Stomach (tissue), 9 donors: ENCODE results near the gene PARD3. TPM values are rescaled to one million over a fixed set of nuclear protein-coding genes. Genes with fewer than 3 reads are reported as not detected.

Experiments used
- DNase-seq, 2 donors: peaks; one replicate each; pipeline versions ENCODE4 v3.0.0 to v3.0.0-alpha.2; 2013 to 2019
- H3K27ac ChIP-seq, 5 donors: fragments of 200-600 bp in 4 of 5; sonication (generic) in 4 of 5; one replicate each; pipeline ENCODE4 v1.5.1; 2013 to 2019; ENCODE audit warnings: mild to moderate bottlenecking in 1 of 5, moderate library complexity in 1 of 5
- H3K27me3 ChIP-seq, 3 donors: fragments of 200-600 bp; sonication (generic); one replicate each; pipeline ENCODE4 v1.5.1; 2017 to 2019; ENCODE audit warnings: mixed run types in 1 of 3
- H3K36me3 ChIP-seq, 4 donors: fragments of 200-600 bp; sonication (generic); 1 replicate in 3 of 4; 2 replicates in 1 of 4; pipeline ENCODE4 v1.5.1; 2016 to 2019
- H3K4me1 ChIP-seq, 4 donors: fragments of 200-600 bp; sonication (generic); one replicate each; pipeline ENCODE4 v1.5.1; 2016 to 2019
- H3K4me3 ChIP-seq, 4 donors: fragments of 200-600 bp; sonication (generic) in 3 of 4; one replicate each; pipeline ENCODE4 v1.5.1; 2016 to 2019; ENCODE audit warnings: mild to moderate bottlenecking in 1 of 4
- H3K9me3 ChIP-seq, 4 donors: fragments of 200-600 bp; sonication (generic); one replicate each; pipeline ENCODE4 v1.5.1; 2016 to 2019
- CTCF ChIP-seq, 7 experiments: fragments of 450-650 bp in 4 of 7; fragments of 200-600 bp in 3 of 7; sonication (generic) in 3 of 7; IDR thresholded peaks; one replicate each; pipeline ENCODE4 v1.5.1; 2016 to 2019; ENCODE audit warnings: antibody characterized with exemption in 7 of 7, control low read depth in 2 of 7, mild to moderate bottlenecking in 1 of 7
- EP300 ChIP-seq: sonication (generic); formaldehyde crosslinking; IDR thresholded peaks from one replicate; pipeline ENCODE4 v1.6.1; 2017; ENCODE audit warnings: antibody characterized with exemption
- POLR2A ChIP-seq, 4 donors: fragments of 450-650 bp; IDR thresholded peaks; one replicate each; pipeline ENCODE4 v1.6.1; 2016; ENCODE audit warnings: antibody characterized with exemption in 4 of 4, control low read depth in 2 of 4, mild to moderate bottlenecking in 1 of 4, moderate library complexity in 1 of 4
- POLR2AphosphoS5 ChIP-seq, 3 donors: sonication (generic); formaldehyde crosslinking; IDR thresholded peaks; one replicate each; pipeline ENCODE4 v1.6.1; 2016; ENCODE audit warnings: antibody characterized with exemption in 3 of 3
- WGBS, 5 donors: extraction: QIAGEN DNeasy Blood & Tissue Kit in 3 of 5; methylation state at CpG; one replicate each; pipeline versions ENCODE4 v1.1.5 to v1.1.7; 2013 to 2018; 5-methylcytosine and 5-hydroxymethylcytosine counted together
- intact Hi-C: fragments of 100-400 bp; cut with DNase I; formaldehyde crosslinking; loops from one replicate; pipeline ENCODE4 v1.15.1; 2023; ENCODE audit warnings: low total_unique reads
- polyA plus RNA-seq, 3 donors: library from polyadenylated mRNA; stranded (reverse); fragments of 200-250 nt; gene quantifications; one replicate each; pipeline ENCODE4 v1.2.3, GENCODE V29; 2013
- total RNA-seq, 5 donors: library from RNA; depleted of rRNA; stranded (reverse); fragments of >200 nt; gene quantifications; one replicate each; pipeline versions ENCODE4 v1.1.0 to v1.2.3, GENCODE V29; 2014 to 2016
- donor health status: healthy with polysubstance abuse.
- donor health status: Bipolar disorder and iron deficiency.
- donor health status: healthy.

The PARD3 gene
- total and polyA plus RNA-seq, 8 donors, result 13.7 to 118 (median 31.8) TPM

DNA sequence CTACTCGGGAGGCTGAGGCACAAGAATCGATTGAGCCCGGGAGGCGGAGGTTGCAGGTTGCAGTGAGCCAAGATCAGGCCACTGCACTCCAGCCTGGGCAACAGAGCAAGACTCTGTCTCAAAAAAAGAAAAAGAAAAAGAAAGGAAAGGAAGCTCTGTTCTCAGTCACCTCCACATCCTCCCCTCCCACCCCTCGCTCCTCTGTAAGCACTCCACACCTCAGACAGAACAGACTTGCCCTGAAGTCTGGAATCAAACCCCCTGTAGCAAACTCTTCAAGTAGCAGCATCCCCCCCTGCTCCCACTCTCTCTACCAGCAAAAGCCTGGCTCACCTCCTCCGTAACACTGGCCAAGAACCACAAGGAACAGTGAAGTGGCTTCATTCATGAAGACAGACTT lies 66.7 kb downstream of the PARD3 start:
- 94 to 100% (median 97%) methylated on average over 6 of the region's 6 CpGs for WGBS, 5 donors
- Histone ChIP-seq H3K4me1 (peaks cover 0 to 53% (median 14%) of the 10 kb centered on the region in 4 donors), H3K27me3 (no peaks in the 10 kb centered on the region), H3K36me3 (no peaks in the 10 kb centered on the region), H3K27ac (no peak overlapping the region), H3K4me3 (no peak overlapping the region), H3K9me3 (no peaks in the 10 kb centered on the region)
- intact Hi-C loops, result no loop called here
- no peak for DNase-seq
- TF ChIP-seq EP300 (no peak), POLR2AphosphoS5 (IDR thresholded peaks at IDR 0.05) (no peak), CTCF (IDR thresholded peaks at IDR 0.05) (no peak), POLR2A (IDR thresholded peaks at IDR 0.05) (no peak)

GRCh38 chr10:34746094-34746493 lies 69.0 kb downstream of the PARD3 start:
- Histone ChIP-seq H3K36me3 (no peaks in the 10 kb centered on the region), H3K4me3 (no peak overlapping the region), H3K27me3 (no peaks in the 10 kb centered on the region), H3K4me1 (peaks cover 0 to 52% (median 9%) of the 10 kb centered on the region in 4 donors), H3K9me3 (no peaks in the 10 kb centered on the region), H3K27ac (no peak overlapping the region)
- DNase-seq, result no peak
- WGBS, 5 donors, result 62 to 74% (median 70%) methylated on average over 4 of the region's 4 CpGs
- TF ChIP-seq CTCF (IDR thresholded peaks at IDR 0.05) (no peak), POLR2AphosphoS5 (IDR thresholded peaks at IDR 0.05) (no peak), POLR2A (IDR thresholded peaks at IDR 0.05) (no peak), EP300 (no peak)
- intact Hi-C loops, result no loop called here

DNA sequence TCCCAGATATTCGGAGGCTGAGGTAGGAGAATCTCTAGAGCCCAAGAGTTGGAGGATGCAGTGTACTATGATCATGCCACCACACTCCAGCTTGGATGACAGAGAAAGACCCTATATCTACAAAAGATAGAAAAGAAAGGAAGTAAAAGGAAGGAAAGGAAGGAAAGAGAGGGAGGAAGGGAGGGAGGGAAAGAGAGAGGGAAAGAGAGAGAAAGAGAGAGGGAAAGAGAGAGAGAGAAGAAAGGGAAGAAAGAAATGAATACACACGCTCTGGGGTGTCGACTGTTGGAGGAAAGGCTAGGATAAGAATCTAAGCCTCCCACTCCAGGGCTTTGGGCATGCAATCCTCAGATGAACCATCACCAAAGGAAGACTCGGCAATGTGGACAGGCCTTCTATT lies 69.9 kb downstream of the PARD3 start:
- H3K36me3 ChIP-seq, result no peaks in the 10 kb centered on the region
- DNase-seq, result no peak
- H3K9me3 ChIP-seq, result no peaks in the 10 kb centered on the region
- no peaks in the 10 kb centered on the region for H3K27me3 ChIP-seq
- no peak overlapping the region for H3K4me3 ChIP-seq
- TF ChIP-seq POLR2AphosphoS5 (IDR thresholded peaks at IDR 0.05), result no peak
- no peak for TF ChIP-seq POLR2A (IDR thresholded peaks at IDR 0.05)
- no peak for TF ChIP-seq CTCF (IDR thresholded peaks at IDR 0.05)
- TF ChIP-seq EP300, result no peak
- 90 to 95% (median 94%) methylated on average over 4 of the region's 4 CpGs for WGBS, 5 donors
- intact Hi-C loops, result no loop called here
- H3K4me1 ChIP-seq, result peaks cover 3 to 55% (median 16%) of the 10 kb centered on the region in 4 donors
- no peak overlapping the region for H3K27ac ChIP-seq

GRCh38 chr10:34744590-34744989 lies 70.5 kb downstream of the PARD3 start:
- intact Hi-C loops, result no loop called here
- TF ChIP-seq EP300 (no peak), CTCF (IDR thresholded peaks at IDR 0.05) (no peak), POLR2A (IDR thresholded peaks at IDR 0.05) (no peak), POLR2AphosphoS5 (IDR thresholded peaks at IDR 0.05) (no peak)
- peaks cover 9 to 61% (median 22%) of the 10 kb centered on the region in 4 donors for H3K4me1 ChIP-seq
- 80 to 89% (median 82%) methylated on average over 3 of the region's 3 CpGs for WGBS, 5 donors
- H3K27me3 ChIP-seq, result no peaks in the 10 kb centered on the region
- H3K9me3 ChIP-seq, result no peaks in the 10 kb centered on the region
- H3K36me3 ChIP-seq, result no peaks in the 10 kb centered on the region
- H3K4me3 ChIP-seq, result no peak overlapping the region
- H3K27ac ChIP-seq, result peak overlapping the region in 1 of 5 donors; percentile 19
- DNase-seq, result no peak
